Measurements from ENCODE around the gene ZNF683. TPM values are rescaled to one million over a fixed set of nuclear protein-coding genes. Genes with fewer than 3 reads are reported as not detected.
"Not testable (repeated sequence)": the region's sequence is repeated elsewhere in the genome, so short reads cannot be mapped to it uniquely, and the experiment has no call there.

Gene ZNF683
- not detected for total RNA-seq

DNA sequence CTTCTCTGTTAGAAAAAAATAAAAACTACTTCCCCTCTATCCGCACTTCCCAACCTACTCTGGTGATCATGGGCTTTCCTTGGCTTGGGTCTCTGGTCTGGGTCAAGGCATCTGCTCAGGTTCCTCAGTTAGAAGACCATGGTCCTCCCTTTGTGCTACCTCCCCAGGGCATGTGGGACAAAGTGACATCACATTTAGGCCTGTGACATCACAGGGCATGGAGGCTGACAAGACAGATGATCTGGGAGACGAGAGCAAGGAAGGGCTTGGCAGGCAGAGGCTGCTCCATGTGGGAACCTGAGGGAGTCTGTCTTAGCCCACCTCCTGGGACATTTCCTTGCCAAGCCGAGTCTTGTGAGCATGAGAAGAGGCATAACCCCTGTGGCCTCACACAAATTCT is at the start of gene ZNF683:
ZNF683 (minus strand) TSS at position 140 of the 400 bp plus-strand sequence. CDS start 4,179 bp downstream, outside the sequence.
- not testable (repeated sequence) for H3K9me3 ChIP-seq; H3K36me3 ChIP-seq; H3K27ac ChIP-seq; H3K27me3 ChIP-seq (replicated peaks; ENCODE audit: insufficient read depth); H3K4me1 ChIP-seq (ENCODE audit: control insufficient read depth in 1 of 2, low read depth in 2 of 2); ATAC-seq (ENCODE audit: insufficient number of reproducible peaks, low FRiP score, low read depth); H3K4me3 ChIP-seq; DNase-seq (ENCODE audit: low spot score)

DNA sequence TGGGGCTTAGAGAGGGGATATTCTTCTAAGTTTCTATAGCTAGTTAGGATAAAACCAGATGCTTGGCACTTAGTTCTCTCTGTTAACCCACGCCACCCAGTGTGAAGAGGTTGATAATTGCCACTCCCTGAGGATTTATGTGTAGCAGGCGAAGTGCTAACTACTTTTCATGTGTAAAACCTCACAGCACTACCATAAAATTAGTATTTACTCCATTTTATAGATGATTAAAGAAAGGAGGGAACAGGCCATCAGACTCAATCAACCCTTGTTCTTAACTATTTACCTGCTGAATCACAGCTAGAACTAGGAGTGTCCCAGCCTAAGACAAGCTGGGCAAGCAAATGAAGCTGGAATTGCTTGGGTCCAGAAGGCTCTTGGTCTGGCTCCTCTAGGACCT is 46.9 kb upstream of the ZNF683 start:
- DNase-seq (ENCODE audit: low spot score) (no peak), ATAC-seq (ENCODE audit: insufficient number of reproducible peaks, low FRiP score, low read depth) (no peak)
- Histone ChIP-seq H3K27me3 (replicated peaks; ENCODE audit: insufficient read depth) (no peaks in the 10 kb centered on the region), H3K4me3 (no peak overlapping the region), H3K9me3 (no peaks in the 10 kb centered on the region), H3K36me3 (no peaks in the 10 kb centered on the region), H3K4me1 (ENCODE audit: control insufficient read depth in 1 of 2, low read depth in 2 of 2) (no peaks in the 10 kb centered on the region), H3K27ac (no peak overlapping the region)
- TF ChIP-seq, protein P1, sequence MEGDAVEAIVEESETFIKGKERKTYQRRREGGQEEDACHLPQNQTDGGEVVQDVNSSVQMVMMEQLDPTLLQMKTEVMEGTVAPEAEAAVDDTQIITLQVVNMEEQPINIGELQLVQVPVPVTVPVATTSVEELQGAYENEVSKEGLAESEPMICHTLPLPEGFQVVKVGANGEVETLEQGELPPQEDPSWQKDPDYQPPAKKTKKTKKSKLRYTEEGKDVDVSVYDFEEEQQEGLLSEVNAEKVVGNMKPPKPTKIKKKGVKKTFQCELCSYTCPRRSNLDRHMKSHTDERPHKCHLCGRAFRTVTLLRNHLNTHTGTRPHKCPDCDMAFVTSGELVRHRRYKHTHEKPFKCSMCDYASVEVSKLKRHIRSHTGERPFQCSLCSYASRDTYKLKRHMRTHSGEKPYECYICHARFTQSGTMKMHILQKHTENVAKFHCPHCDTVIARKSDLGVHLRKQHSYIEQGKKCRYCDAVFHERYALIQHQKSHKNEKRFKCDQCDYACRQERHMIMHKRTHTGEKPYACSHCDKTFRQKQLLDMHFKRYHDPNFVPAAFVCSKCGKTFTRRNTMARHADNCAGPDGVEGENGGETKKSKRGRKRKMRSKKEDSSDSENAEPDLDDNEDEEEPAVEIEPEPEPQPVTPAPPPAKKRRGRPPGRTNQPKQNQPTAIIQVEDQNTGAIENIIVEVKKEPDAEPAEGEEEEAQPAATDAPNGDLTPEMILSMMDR (IDR thresholded peaks at IDR 0.05) = no peak

DNA sequence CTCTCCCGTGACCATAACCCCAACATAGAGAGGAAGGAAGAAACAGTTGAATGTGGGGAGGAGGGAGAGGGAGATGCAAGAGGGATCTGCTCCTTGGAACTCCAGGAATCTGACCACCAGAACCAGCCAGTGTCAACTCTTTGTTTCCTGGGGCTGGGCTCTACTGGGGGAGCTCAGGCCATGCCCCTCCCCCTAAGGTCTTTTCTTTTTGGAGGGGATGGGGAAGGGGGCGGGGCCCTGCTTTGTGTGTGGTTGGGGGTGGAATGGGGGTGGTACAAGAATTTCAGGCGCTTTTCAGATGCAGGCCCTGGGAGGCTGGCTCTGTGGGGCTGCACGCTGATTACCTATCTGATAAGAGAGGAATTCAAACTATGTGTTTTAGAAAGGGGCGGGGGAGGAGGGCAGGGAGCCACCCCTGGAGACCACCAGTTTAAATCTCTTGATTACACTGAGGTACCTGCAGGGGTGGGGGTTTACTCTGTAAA is 46.4 kb upstream of the ZNF683 start:
- TF ChIP-seq, protein P1 (IDR thresholded peaks at IDR 0.05) = no peak
- H3K9me3 ChIP-seq = no peaks in the 10 kb centered on the region
- no peaks in the 10 kb centered on the region for H3K36me3 ChIP-seq
- DNase-seq (ENCODE audit: low spot score) (no peak), ATAC-seq (ENCODE audit: insufficient number of reproducible peaks, low FRiP score, low read depth) (no peak)
- H3K27ac ChIP-seq = no peak overlapping the region
- peaks cover 5% of the 10 kb centered on the region for H3K27me3 ChIP-seq (replicated peaks; ENCODE audit: insufficient read depth)
- no peaks in the 10 kb centered on the region for H3K4me1 ChIP-seq (ENCODE audit: control insufficient read depth in 1 of 2, low read depth in 2 of 2)
- no peak overlapping the region for H3K4me3 ChIP-seq

DNA sequence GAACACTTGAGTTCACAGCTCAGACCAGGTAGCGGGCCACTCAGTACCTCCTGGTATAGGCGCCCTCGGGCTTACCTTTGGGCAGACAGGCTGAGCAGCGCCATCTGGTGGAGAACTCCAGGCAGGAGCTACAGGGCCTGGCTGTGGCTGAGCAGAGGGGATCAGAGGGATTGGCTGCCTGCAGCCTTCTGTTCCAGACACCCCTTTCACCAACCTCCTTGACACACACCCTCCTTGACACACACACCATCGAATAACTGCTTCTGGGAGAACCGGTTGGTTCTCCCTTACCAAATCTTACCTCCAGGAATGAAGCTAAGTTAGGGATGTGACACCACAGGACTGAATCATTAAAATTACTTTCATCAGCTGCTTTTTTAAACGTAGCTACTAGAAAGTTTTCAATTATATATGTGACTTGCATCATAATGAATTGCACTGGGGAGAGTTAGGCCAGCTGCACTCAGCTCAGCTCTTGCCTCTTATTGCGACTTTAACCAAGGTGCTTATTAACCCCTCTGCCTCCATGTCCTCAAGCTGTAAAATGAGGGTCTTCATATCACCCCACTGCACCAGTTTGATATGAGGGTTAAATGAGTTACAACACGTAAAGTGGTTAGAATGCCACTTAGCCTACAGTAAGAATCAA is 44.7 kb upstream of the ZNF683 start:
- H3K4me1 ChIP-seq (ENCODE audit: control insufficient read depth in 1 of 2, low read depth in 2 of 2) = no peaks in the 10 kb centered on the region
- peaks cover 7% of the 10 kb centered on the region for H3K27me3 ChIP-seq (replicated peaks; ENCODE audit: insufficient read depth)
- no peak overlapping the region for H3K4me3 ChIP-seq
- H3K9me3 ChIP-seq = no peaks in the 10 kb centered on the region
- TF ChIP-seq, protein P1 (IDR thresholded peaks at IDR 0.05) = peak; percentile 56
- no peak overlapping the region for H3K27ac ChIP-seq
- H3K36me3 ChIP-seq = no peaks in the 10 kb centered on the region
- ATAC-seq (ENCODE audit: insufficient number of reproducible peaks, low FRiP score, low read depth) = no peak
- no peak for DNase-seq (ENCODE audit: low spot score)

DNA sequence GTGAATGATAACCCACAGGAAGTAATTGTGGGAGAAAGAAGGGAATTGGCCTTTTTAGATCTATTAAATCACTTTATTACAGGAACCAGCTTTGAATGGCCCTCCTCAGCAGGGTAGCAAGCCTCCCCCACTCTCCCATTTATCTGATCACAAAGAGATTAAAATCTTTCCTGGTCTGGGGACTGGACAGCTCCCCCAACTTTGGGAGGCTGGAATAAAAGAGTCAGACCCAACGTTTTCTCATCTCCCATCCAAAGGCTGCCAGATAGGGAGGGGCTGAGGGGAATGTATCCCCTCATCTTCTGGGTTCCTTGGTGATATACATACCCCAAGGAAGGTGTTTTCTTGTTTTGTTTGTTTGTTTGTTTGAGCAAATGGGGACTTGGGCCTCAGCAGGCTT is 40.5 kb upstream of the ZNF683 start:
- ATAC-seq (ENCODE audit: insufficient number of reproducible peaks, low FRiP score, low read depth) = no peak
- Histone ChIP-seq H3K36me3 (no peaks in the 10 kb centered on the region), H3K27me3 (replicated peaks; ENCODE audit: insufficient read depth) (peaks cover 17% of the 10 kb centered on the region), H3K4me3 (no peak overlapping the region), H3K4me1 (ENCODE audit: control insufficient read depth in 1 of 2, low read depth in 2 of 2) (no peaks in the 10 kb centered on the region), H3K9me3 (no peaks in the 10 kb centered on the region), H3K27ac (no peak overlapping the region)
- no peak for DNase-seq (ENCODE audit: low spot score)
- TF ChIP-seq, protein P1 (IDR thresholded peaks at IDR 0.05) = no peak
